ACC112 (cell line): ENCODE data around the gene WDR88.

Experiments
- H2AFZ ChIP-seq: fragments of 200-600 bp; sonication (generic); one replicate; pipeline ENCODE4 v1.6.0; 2017; ENCODE audit warnings: antibody characterized with exemption, low read length; ENCODE audit not compliant: unreplicated experiment
- H3K27ac ChIP-seq: fragments of 200-600 bp; sonication (generic); 2 replicates; pipeline ENCODE4 v1.5.1; 2014; ENCODE audit warnings: low read depth, mild to moderate bottlenecking, antibody characterized with exemption, low read length, moderate library complexity
- H3K27me3 ChIP-seq: fragments of 200-600 bp; sonication (generic); 2 replicates; pipeline ENCODE4 v1.6.1; 2014; ENCODE audit warnings: mild to moderate bottlenecking, antibody characterized with exemption, low read length, moderate library complexity, mixed read lengths; ENCODE audit not compliant: insufficient read depth
- H3K36me3 ChIP-seq: fragments of 200-600 bp; sonication (generic); 2 replicates; pipeline ENCODE4 v1.6.1; 2016; ENCODE audit warnings: mild to moderate bottlenecking, antibody characterized with exemption, low read length, moderate library complexity, mixed read lengths; ENCODE audit not compliant: insufficient read depth
- H3K4me1 ChIP-seq: fragments of 200-600 bp; sonication (generic); one replicate; pipeline ENCODE4 v1.6.1; 2016; ENCODE audit warnings: low read length, mixed read lengths; ENCODE audit not compliant: insufficient read depth, unreplicated experiment, control insufficient read depth
- H3K4me3 ChIP-seq: fragments of 200-600 bp; sonication (generic); 2 replicates; pipeline ENCODE4 v1.5.1; 2014; ENCODE audit warnings: mild to moderate bottlenecking, low read depth, low read length
- H3K79me2 ChIP-seq: fragments of 200-600 bp; sonication (generic); one replicate; pipeline ENCODE4 v1.6.0; 2016; ENCODE audit warnings: low read length; ENCODE audit not compliant: control insufficient read depth, unreplicated experiment, insufficient read depth

The WDR88 gene

DNA sequence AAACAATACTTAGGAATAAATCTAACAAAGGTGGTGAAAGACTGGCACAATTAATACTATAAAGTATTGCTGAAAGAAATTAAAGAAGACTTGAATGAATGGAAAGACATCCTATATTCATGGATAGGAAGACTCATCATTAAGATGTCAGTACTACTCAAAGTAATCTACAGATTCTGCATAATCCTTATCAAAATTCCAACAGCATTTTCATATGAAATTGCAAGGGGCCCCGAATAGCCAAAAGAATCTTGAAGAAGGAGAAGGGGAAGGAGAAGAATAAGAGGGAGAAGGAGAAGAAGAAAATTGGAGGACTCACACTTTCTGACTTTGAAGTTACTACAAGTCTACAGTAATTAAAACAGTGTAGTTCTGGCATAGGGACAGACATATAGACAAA is 36.6 kb downstream of the WDR88 start:
- Histone ChIP-seq H3K79me2 (no peaks in the 10 kb centered on the region), H3K27ac (no peak overlapping the region), H3K4me1 (peaks cover 7% of the 10 kb centered on the region), H3K27me3 (no peaks in the 10 kb centered on the region), H3K4me3 (no peak overlapping the region), H2AFZ (no peak overlapping the region), H3K36me3 (no peaks in the 10 kb centered on the region)

DNA sequence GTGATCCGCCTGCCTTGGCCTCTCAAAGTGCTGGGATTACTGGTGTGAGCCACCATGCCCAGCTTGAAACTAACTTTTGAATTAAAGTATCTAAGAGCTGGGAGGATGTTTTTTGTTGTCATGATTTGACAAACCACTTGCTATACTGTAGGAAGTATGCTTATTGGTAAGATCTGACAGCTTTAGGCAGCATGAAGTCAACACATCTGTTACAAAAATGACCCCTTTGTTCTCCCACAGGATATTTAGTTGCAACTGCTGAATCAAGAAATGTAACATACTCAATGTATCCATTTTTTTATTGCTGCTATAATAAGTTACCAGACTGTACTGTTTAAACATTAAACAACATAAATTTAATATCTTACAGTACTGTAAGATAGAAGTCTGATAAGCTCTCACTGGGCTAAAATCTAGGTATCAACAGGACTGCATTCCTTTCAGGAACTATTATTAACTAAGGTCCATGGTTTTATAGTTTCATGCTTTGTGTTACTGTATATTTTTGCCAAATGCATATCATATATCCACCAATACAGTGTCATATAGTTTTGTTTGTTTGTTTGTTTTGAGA is 39.4 kb downstream of the WDR88 start:
- H2AFZ ChIP-seq = no peak overlapping the region
- no peaks in the 10 kb centered on the region for H3K27me3 ChIP-seq
- no peak overlapping the region for H3K27ac ChIP-seq
- H3K4me3 ChIP-seq = no peak overlapping the region
- no peaks in the 10 kb centered on the region for H3K79me2 ChIP-seq
- no peaks in the 10 kb centered on the region for H3K36me3 ChIP-seq
- H3K4me1 ChIP-seq = peaks cover 13% of the 10 kb centered on the region

DNA sequence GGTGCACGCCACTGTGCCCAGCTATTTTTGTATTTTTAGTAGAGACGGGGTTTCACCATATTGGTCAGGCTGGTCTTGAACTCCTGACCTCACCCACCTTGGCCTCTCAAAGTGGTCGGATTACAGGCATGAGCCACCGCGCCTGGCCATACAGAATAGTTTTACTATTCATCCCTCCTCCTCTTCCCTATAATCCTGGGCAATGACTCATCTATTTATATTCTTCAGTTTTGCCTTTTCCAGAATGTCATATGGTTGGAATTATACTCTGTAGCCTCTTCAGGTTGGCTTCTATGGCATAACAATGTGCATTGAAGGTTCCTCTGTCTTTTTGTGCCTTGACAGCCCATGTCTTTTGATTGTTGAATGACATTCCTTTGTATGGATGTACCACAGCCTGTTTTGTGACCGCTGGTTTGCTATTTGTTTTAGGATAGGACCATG is 40.0 kb downstream of the WDR88 start:
- Histone ChIP-seq H3K27ac (no peak overlapping the region; the same call in 1 of the 2 replicates), H3K4me3 (no peak overlapping the region), H3K4me1 (peaks cover 13% of the 10 kb centered on the region), H2AFZ (no peak overlapping the region), H3K36me3 (no peaks in the 10 kb centered on the region), H3K79me2 (no peaks in the 10 kb centered on the region), H3K27me3 (no peaks in the 10 kb centered on the region)

DNA sequence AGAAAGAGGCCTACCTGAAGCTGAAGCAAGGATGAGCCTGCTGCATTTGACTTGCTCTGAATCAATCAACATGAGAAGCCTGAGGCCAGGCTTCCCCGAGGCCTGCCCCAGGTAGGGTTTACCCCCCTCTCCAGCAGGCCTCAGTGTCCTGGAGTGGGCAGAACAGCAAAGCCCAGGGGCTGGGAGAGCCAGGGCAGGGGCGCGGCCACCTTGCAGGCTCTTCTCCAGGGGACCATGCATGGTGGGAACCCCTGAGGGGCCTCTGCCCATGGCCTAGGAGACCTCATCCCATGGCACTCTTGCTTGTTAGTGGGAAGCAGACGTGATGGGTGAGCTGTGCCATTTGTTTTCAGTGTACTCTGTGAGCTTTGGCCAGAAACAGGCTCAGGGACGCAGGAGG is 42.3 kb downstream of the WDR88 start:
- Histone ChIP-seq H2AFZ (no peak overlapping the region), H3K36me3 (no peaks in the 10 kb centered on the region)

DNA sequence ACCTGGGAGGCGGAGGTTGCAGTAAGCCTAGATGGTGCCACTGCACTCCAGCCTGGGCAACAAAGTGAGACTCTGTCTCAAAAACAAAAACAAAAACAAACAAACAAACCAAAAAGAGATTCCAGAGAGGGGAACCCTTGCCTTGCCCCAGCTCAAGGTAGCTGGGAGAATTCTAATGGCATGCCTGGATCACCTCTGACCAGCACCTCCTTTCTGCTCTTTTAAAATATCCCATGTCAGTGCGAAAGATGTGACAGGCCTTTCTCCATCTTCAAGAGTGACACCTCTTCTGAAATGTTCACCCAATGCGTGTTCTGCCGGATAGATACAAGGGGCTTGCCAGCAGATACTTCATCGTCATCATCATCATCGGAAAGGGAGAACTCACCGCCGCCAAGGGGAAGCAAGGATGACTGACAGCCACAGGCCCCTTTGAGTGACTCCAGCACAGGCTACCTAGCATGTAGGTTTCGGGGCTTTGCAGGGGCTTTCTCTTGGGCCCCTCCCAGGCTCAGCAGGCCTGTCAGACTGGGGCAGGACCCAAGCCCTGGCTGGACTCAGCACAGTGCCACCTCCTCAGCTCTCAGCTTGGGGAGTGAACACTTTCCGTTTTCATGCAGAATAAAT is 43.4 kb downstream of the WDR88 start:
- H3K36me3 ChIP-seq = no peaks in the 10 kb centered on the region
- no peak overlapping the region for H3K27ac ChIP-seq
- no peak overlapping the region for H2AFZ ChIP-seq
- no peaks in the 10 kb centered on the region for H3K27me3 ChIP-seq
- H3K4me3 ChIP-seq = peak overlapping the region; percentile 85
- H3K4me1 ChIP-seq = peaks cover 17% of the 10 kb centered on the region
- H3K79me2 ChIP-seq = no peaks in the 10 kb centered on the region

More for the DNA sequence above, 42.3 kb downstream of the WDR88 start:
- Histone ChIP-seq H3K79me2 (no peaks in the 10 kb centered on the region), H3K4me1 (peaks cover 17% of the 10 kb centered on the region), H3K27ac (no peak overlapping the region), H3K4me3 (no peak overlapping the region), H3K27me3 (no peaks in the 10 kb centered on the region)

DNA sequence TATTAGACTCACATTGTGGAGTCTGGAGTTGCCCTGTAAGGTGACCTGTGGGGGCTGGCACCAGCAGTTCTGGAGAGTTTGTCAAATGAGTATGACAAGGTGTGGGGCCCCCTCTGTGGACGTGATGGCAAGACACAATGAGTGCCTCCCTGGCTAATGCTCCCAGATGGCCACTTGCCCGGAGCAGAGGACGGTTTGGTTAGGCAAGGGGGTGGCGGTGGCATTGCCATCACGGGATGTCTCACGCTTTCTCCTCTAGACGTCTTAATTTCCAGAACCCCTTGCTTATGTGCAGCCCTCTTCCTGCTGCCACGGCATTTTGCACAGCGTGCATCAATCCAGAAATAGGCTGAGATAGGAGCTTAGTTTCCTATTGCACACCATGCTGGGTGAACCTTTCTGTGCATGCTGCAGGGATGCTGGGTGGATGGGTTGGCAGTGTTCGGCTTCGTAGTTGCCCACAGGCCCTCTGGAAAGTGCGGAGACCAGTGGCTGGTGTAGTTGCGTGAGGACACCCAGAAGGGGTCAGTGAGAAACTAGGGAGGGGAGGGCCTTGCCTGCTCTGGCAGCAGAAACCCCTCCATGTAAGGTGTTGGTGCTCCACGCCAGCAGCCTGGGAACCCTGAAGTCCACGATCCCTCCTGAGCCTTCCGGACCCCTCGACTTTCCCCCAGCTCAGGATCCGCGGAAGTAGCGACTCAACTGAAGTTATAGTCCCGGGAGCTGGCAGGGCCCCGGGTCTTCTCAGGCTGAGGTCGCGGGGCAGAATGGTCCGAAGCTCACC is 44.2 kb downstream of the WDR88 start:
- no peaks in the 10 kb centered on the region for H3K79me2 ChIP-seq
- no peaks in the 10 kb centered on the region for H3K27me3 ChIP-seq
- no peak overlapping the region for H2AFZ ChIP-seq
- H3K27ac ChIP-seq = peak overlapping the region; percentile 40
- H3K36me3 ChIP-seq = no peaks in the 10 kb centered on the region
- peaks cover 17% of the 10 kb centered on the region for H3K4me1 ChIP-seq
- H3K4me3 ChIP-seq = peak overlapping the region; percentile 85

DNA sequence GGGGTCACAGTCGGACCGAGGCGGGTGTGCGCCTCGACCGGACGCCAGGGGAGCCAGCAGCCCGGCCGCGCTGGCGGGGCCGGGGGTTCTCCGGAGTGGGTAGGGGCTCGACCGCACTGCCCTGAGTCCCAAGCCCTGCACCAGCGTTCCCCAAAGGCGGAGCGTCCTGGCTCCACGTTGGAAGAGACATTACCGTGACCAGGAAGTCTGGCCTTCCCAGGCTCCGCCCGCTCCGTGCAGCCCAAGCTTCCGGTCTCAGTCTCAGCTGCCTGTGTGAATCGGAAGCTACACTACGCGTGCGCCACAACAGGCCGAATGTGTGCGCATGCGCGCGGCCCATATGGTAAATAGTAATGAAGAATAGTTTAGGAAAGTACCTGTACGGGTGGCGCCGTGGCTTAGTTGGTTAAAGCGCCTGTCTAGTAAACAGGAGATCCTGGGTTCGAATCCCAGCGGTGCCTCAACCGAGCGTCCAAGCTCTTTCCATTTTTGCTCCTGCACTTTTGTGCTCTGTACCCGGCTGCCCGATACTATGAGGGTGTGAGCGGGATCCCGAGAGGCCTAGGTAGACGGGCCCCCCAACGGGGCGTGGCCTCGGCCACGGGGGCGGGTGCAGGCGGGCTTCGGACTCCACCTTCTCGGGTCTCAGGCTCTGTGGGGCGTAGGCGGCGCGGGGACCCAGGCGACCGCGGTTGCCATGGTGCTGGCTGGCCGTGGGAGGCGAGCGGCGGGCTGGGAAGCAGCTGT is 44.9 kb downstream of the WDR88 start:
- Histone ChIP-seq H3K36me3 (no peaks in the 10 kb centered on the region), H3K4me3 (peak overlapping the region; percentile 85), H2AFZ (no peak overlapping the region), H3K27me3 (no peaks in the 10 kb centered on the region), H3K79me2 (no peaks in the 10 kb centered on the region), H3K4me1 (peaks cover 17% of the 10 kb centered on the region), H3K27ac (peak overlapping the region; percentile 40)

DNA sequence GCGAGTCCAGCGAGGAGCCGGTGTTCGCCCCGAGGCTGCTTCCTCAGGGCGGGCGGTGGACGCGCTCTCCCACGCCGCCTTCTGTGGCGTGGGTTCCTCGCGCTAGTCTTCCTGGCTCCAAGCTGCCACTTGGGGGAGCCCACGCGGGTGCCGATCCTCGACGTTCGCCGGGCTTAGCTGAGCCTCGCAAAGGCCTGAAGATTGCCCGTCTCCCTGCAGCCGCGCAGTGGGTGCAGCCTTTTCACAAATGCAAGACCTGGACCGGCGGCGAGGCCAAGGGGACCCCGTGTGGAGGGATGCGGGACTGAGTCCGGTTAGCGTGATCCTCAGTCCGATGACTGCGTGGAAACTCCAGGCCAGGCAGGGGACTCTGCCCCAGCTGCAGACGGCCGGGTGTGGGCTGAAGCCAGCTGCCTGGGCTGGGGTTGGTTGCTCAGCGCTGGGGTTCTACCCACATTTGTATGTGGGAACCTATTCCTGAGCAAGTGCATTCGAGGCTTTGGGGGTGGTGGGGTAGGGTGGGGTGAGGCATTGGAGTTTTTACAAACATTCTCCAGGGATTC is 45.6 kb downstream of the WDR88 start:
- H2AFZ ChIP-seq = no peak overlapping the region
- no peaks in the 10 kb centered on the region for H3K36me3 ChIP-seq
- no peaks in the 10 kb centered on the region for H3K27me3 ChIP-seq
- H3K4me3 ChIP-seq = peak overlapping the region; percentile 63
- no peaks in the 10 kb centered on the region for H3K79me2 ChIP-seq
- H3K27ac ChIP-seq = no peak overlapping the region
- H3K4me1 ChIP-seq = peaks cover 10% of the 10 kb centered on the region

DNA sequence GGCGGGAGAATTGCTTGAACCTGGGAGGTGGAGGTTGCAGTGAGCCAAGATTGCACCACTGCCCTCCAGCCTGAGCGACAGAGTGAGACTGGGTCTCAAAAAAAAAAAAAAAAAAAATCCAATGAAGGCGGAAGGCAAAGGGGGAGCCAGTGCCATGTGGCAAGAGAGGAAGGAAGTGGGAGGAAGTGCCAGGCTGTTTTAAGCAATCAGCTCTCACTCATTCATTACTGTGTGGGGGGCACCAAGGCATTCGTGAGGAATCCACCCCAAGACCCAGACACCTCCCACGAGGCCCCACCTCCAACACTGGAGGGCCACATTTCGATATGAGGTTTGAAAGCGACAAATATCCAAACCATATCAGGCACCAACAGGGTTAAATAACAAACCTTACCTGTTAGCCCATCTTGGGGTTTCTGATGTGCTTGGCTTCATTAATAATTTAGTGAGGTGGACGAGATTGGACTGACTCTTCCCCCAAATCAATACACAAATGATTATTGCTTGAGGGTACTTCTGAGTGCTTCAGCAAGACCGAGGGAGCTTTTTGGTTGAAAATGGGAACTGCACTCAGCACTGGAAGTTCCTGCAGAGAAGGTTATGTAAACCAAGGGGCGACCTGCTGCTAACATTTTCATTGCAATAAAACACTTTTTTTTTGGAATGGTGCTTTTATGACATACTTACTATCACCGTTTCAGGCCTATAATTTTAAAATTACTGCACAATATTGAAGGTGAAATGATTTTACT is 54.7 kb downstream of the WDR88 start:
- H3K36me3 ChIP-seq = no peaks in the 10 kb centered on the region
- H2AFZ ChIP-seq = no peak overlapping the region
- H3K4me3 ChIP-seq = no peak overlapping the region
- H3K27me3 ChIP-seq = no peaks in the 10 kb centered on the region
- H3K27ac ChIP-seq = no peak overlapping the region
- H3K4me1 ChIP-seq = no peaks in the 10 kb centered on the region
- H3K79me2 ChIP-seq = no peaks in the 10 kb centered on the region

DNA sequence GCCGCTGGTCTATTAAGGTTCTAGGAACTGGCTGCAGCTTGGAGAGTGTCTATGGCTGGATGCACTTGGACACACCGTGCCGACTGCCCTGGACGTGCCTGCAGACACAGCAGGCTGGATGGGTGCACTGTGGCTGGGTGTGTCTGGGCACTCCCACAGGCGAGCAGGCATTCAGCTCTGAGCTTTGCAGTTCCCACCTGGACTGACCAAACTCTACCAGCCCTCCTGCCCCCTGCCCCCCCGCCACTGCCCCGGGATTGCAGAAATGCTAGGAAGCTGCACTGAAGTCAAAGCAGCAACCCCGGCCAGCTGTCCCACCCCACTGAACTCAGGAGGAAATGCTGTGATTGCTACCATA is 55.2 kb downstream of the WDR88 start:
- no peak overlapping the region for H2AFZ ChIP-seq

More for the DNA sequence above, 55.2 kb downstream of the WDR88 start:
- H3K79me2 ChIP-seq = no peaks in the 10 kb centered on the region
- no peak overlapping the region for H3K27ac ChIP-seq
- H3K4me3 ChIP-seq = no peak overlapping the region
- no peaks in the 10 kb centered on the region for H3K4me1 ChIP-seq
- no peaks in the 10 kb centered on the region for H3K36me3 ChIP-seq
- H3K27me3 ChIP-seq = no peaks in the 10 kb centered on the region
